Measurements from ENCODE around the gene ADGRV1.

DNA sequence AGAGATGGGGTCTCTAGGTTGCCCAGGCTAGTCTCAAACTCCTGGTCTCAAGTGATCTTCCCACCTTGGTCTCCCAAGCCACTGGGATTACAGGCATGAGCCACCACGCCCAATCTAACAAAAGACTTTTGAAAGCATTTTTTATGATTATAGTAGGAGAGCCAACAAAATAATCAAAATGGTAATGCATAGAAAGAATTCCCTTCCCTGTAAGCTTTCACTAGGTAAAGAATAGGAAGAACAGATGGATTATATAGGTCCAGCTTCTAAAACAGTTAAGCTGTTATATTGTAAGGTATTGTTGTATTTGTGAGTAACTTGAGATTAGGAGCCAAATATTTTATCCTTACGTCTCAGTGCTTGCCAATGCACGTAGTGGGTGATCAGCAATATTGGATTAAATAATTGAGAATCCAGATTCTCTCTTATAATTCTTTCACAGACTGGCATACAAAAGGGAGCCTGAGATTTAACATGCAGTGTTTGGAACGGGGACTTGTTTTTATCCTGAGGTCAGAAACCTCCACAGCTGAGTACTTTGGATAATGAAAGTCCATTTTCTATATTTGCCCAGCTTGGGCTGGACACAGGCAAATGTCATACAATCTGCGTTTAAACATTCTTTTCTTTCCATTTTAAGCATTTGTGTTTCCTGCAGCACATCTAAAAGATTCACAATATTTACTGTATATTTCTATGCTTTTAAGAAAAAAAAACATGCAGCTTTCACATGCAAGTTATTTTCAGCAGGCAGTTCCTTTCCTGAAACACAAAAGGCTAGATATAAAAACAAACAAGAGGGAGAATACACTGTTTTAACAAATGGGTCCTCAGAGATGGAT is 586.1 kb downstream of the ADGRV1 start:
- TF ChIP-seq, protein P1, sequence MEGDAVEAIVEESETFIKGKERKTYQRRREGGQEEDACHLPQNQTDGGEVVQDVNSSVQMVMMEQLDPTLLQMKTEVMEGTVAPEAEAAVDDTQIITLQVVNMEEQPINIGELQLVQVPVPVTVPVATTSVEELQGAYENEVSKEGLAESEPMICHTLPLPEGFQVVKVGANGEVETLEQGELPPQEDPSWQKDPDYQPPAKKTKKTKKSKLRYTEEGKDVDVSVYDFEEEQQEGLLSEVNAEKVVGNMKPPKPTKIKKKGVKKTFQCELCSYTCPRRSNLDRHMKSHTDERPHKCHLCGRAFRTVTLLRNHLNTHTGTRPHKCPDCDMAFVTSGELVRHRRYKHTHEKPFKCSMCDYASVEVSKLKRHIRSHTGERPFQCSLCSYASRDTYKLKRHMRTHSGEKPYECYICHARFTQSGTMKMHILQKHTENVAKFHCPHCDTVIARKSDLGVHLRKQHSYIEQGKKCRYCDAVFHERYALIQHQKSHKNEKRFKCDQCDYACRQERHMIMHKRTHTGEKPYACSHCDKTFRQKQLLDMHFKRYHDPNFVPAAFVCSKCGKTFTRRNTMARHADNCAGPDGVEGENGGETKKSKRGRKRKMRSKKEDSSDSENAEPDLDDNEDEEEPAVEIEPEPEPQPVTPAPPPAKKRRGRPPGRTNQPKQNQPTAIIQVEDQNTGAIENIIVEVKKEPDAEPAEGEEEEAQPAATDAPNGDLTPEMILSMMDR (IDR thresholded peaks at IDR 0.05; ENCODE audit: low read depth, low read length, poor library complexity, severe bottlenecking) = no peak
- no peak for TF ChIP-seq EZH2phosphoT487 (IDR thresholded peaks at IDR 0.05; ENCODE audit: borderline replicate concordance, low read length)

Measured in DOHH2 (cell line).